DMS79 treated with DMSO at 0.1 percent for 48 hours (cell line): ENCODE data around the gene CC2D1A.

ENCODE experiments used
- DNase-seq: peaks from one replicate; lab custom pipeline; 2025; lab: John Stamatoyannopoulos, UW

CC2D1A gene

GRCh38 chr19:13980340-13980739, 74.3 kb downstream of the CC2D1A start:
- DNase-seq, result no peak
